GM11168 (cell line): Measurements from ENCODE around the gene FZD4.
"Not testable (repeated sequence)": the region's sequence is repeated elsewhere in the genome, so short reads cannot be mapped to it uniquely, and the experiment has no call there.

Source experiments
- in situ Hi-C: fragments of 300-500 bp; cut with MboI; formaldehyde crosslinking; loops from one replicate; pipeline ENCODE4 v1.12.0; 2022; ENCODE audit warnings: low sequenced_read_pairs; ENCODE audit not compliant: unreplicated experiment

The FZD4 gene

GRCh38 chr11:86918496-86918895 is 36.7 kb downstream of the FZD4 start:
- in situ Hi-C loops: no loop called here

GRCh38 chr11:86917589-86917988 is 37.6 kb downstream of the FZD4 start:
- in situ Hi-C loops: no loop called here

GRCh38 chr11:86916330-86916729 is 38.9 kb downstream of the FZD4 start:
- in situ Hi-C loops: no loop called here

- in situ Hi-C loops: not testable (repeated sequence)
Observed at GRCh38 chr11:86915850-86916249, 39.3 kb downstream of the FZD4 start.

- in situ Hi-C loops: no loop called here
Observed at GRCh38 chr11:86914865-86915519, 40.2 kb downstream of the FZD4 start.

GRCh38 chr11:86912238-86912637 is 43.0 kb downstream of the FZD4 start:
- in situ Hi-C loops: no loop called here

GRCh38 chr11:86910592-86910991 is 44.6 kb downstream of the FZD4 start:
- in situ Hi-C loops: no loop called here

GRCh38 chr11:86906198-86906597 is 49.0 kb downstream of the FZD4 start:
- in situ Hi-C loops: no loop called here

- in situ Hi-C loops: no loop called here
Observed at GRCh38 chr11:86905252-86905651, 49.9 kb downstream of the FZD4 start.

GRCh38 chr11:86904001-86904400 is 51.2 kb downstream of the FZD4 start:
- in situ Hi-C loops: no loop called here

- in situ Hi-C loops: no loop called here
Observed at GRCh38 chr11:86902345-86902744, 52.9 kb downstream of the FZD4 start.

- in situ Hi-C loops: no loop called here
Observed at GRCh38 chr11:86901599-86901998, 53.6 kb downstream of the FZD4 start.

GRCh38 chr11:86900162-86900561 is 55.0 kb downstream of the FZD4 start:
- in situ Hi-C loops: no loop called here

- in situ Hi-C loops: no loop called here
Observed at GRCh38 chr11:86898689-86899088, 56.5 kb downstream of the FZD4 start.

- in situ Hi-C loops: no loop called here
Observed at GRCh38 chr11:86896441-86896841, 58.8 kb downstream of the FZD4 start.
